ENCODE measurements around the gene FSHR.

- TF ChIP-seq CTCF (conservative IDR thresholded peaks at IDR 0.05; ENCODE audit: low read depth, low read length) = no peak
- TF ChIP-seq SMC3 (IDR thresholded peaks at IDR 0.05; ENCODE audit: low read depth, low read length) = no peak
These were observed 173.5 kb downstream of the FSHR start for GRCh38 chr2:48980846-48981245.

Data from IMR-90 (cell line).